Lower leg skin (tissue), 4 donors: Measurements from ENCODE around the gene TMEM184C. TPM values are rescaled to one million over a fixed set of nuclear protein-coding genes. Genes with fewer than 3 reads are reported as not detected.
A peak's percentile ranks its signal among the peaks of the same experiment; 100 is the strongest.

Source experiments
- DNase-seq, 2 donors: peaks; one replicate each; pipeline ENCODE4 v3.0.0-alpha.2; 2019; ENCODE audit warnings: low spot score in 2 of 2
- H3K4me3 ChIP-seq: fragments of 200-600 bp; sonication (generic); 2 replicates; pipeline ENCODE4 v1.5.1; 2017; ENCODE audit warnings: mild to moderate bottlenecking, low read depth; ENCODE audit not compliant: poor library complexity, severe bottlenecking
- CTCF ChIP-seq, 3 donors: fragments of 450-650 bp; IDR thresholded peaks; one replicate each; pipeline ENCODE4 v1.5.1; 2016; ENCODE audit warnings: antibody characterized with exemption in 3 of 3, mild to moderate bottlenecking in 3 of 3, moderate library complexity in 2 of 3
- POLR2A ChIP-seq, 2 donors: fragments of 450-650 bp; IDR thresholded peaks; one replicate each; pipeline ENCODE4 v1.6.1; 2016 to 2017; ENCODE audit warnings: antibody characterized with exemption in 2 of 2, mild to moderate bottlenecking in 1 of 2, moderate library complexity in 1 of 2
- WGBS, 2 donors: methylation state at CpG; one replicate each; pipeline ENCODE4 v1.1.5; 2018; 5-methylcytosine and 5-hydroxymethylcytosine counted together
- intact Hi-C: fragments of 100-400 bp; cut with DNase I; formaldehyde crosslinking; loops from one replicate; pipeline ENCODE4 v1.15.0; 2023; ENCODE audit warnings: low total_unique reads
- total RNA-seq, 4 donors: library from RNA; depleted of rRNA; stranded (reverse); fragments of >200 nt; gene quantifications; one replicate each; pipeline ENCODE4 v1.1.0, GENCODE V29; 2016

Gene TMEM184C
- total RNA-seq, 4 donors from 2014 or later = 21.1 to 27.0 (median 25.0) TPM

- TF ChIP-seq POLR2A (IDR thresholded peaks at IDR 0.05) = no peak
- no peak for TF ChIP-seq CTCF (IDR thresholded peaks at IDR 0.05)
- 55 to 64% methylated on average over 3 of the region's 3 CpGs for WGBS, 2 donors
- no peak for DNase-seq
- intact Hi-C loops = no loop called here
- H3K4me3 ChIP-seq = no peak overlapping the region
These were observed 31.2 kb upstream of the TMEM184C start for GRCh38 chr4:147586032-147586431.

DNA sequence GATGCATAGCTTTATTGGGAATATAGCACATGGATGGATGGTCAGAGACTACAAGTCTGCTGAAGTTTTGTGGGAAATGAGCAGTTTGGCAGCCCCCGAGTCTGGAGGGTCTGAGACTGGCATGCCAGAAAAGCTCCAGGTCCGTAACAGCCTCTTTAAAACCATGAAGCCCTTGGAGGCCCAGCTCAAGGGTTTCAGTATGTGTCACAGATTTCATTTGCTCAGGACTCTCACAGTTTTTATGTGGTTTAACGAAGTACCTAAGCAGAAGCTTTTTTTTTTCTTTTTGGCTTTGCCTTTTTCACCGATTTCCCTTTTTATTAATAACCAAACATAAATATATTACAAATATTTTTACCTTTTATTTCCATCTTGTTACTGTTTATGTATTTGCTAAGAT lies 30.6 kb upstream of the TMEM184C start:
- intact Hi-C loops = no loop called here
- WGBS, 2 donors = 79 to 85% methylated on average over 4 of the region's 4 CpGs
- TF ChIP-seq CTCF (IDR thresholded peaks at IDR 0.05) (no peak), POLR2A (IDR thresholded peaks at IDR 0.05) (no peak)
- no peak overlapping the region for H3K4me3 ChIP-seq
- no peak for DNase-seq

DNA sequence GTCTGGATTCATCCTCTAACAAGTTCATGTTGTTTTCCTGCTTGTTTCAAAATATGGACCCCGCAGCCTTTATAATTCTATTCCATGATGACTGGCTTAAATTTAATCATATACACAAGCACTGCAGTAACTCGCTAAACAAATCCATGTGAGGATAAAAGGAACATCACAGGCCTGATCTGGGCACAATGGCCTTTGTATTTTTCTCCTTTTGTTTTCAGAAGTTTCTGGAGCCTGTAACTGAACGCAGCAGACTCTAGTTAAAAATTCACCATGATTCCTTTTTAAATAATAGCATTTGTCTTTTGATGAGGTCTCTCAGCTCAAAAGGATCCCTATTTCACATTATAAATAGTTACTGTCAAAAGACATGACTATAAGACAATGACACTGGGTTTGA lies 30.2 kb upstream of the TMEM184C start:
- WGBS, 2 donors = 80 to 81% methylated on average over 3 of the region's 3 CpGs
- intact Hi-C loops = no loop called here
- TF ChIP-seq CTCF (IDR thresholded peaks at IDR 0.05) = no peak
- TF ChIP-seq POLR2A (IDR thresholded peaks at IDR 0.05) = no peak

DNA sequence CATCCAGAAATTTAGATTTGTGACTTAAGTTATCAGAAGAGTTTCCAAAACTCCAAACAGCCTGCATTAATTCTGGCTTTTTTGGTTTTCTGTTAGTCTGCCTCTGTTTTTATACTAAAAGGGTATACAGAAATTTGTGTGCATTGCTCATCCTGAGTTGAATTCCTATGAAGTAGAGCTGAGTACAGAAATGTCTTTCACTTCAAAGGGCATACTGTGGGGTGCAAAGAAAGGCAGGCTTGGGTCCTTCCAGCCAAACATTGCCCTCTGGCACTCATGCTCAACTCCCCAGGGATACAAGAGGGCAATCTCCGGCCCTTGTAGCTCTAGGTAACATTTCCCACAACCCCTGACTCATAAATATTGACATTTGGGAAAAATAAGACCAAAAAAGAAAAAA lies 27.6 kb upstream of the TMEM184C start:
- 64 to 72% methylated on average over 1 of the region's 1 CpG for WGBS, 2 donors
- intact Hi-C loops = no loop called here
- TF ChIP-seq POLR2A (IDR thresholded peaks at IDR 0.05) = no peak
- no peak for TF ChIP-seq CTCF (IDR thresholded peaks at IDR 0.05)
- DNase-seq = no peak
- no peak overlapping the region for H3K4me3 ChIP-seq

More for the DNA sequence above, 30.2 kb upstream of the TMEM184C start:
- no peak for DNase-seq
- H3K4me3 ChIP-seq = no peak overlapping the region

- no peak overlapping the region for H3K4me3 ChIP-seq
- intact Hi-C loops = no loop called here
- peak in 1 of 2 donors; percentile 42 for DNase-seq
- TF ChIP-seq POLR2A (IDR thresholded peaks at IDR 0.05) (no peak), CTCF (IDR thresholded peaks at IDR 0.05) (no peak)
- WGBS, 2 donors = 45 to 46% methylated on average over 12 of the region's 12 CpGs
These were observed 26.8 kb upstream of the TMEM184C start for GRCh38 chr4:147590249-147590920.

GRCh38 chr4:147591106-147591505 lies 26.1 kb upstream of the TMEM184C start:
- no peak for DNase-seq
- intact Hi-C loops = no loop called here
- TF ChIP-seq CTCF (IDR thresholded peaks at IDR 0.05) = no peak
- TF ChIP-seq POLR2A (IDR thresholded peaks at IDR 0.05) = no peak
- no peak overlapping the region for H3K4me3 ChIP-seq
